H9 (cell line): ENCODE data around the gene PTPRN2. TPM values are rescaled to one million over a fixed set of nuclear protein-coding genes. Genes with fewer than 3 reads are reported as not detected.

Experiments
- DNase-seq: peaks from one replicate; pipeline ENCODE4 v3.0.0-alpha.2; 2017
- H2AFZ ChIP-seq: one replicate; pipeline ENCODE4 v1.6.1; 2013; ENCODE audit warnings: mild to moderate bottlenecking, low read length, control low read depth, moderate library complexity
- H2AK5ac ChIP-seq: 2 replicates; pipeline ENCODE4 v1.6.1; 2013; ENCODE audit warnings: low read length, control low read depth, mixed read lengths; ENCODE audit not compliant: insufficient read length
- H2BK120ac ChIP-seq: one replicate; pipeline ENCODE4 v1.6.1; 2013; ENCODE audit warnings: low read depth, mild to moderate bottlenecking, low read length, control low read depth, inconsistent platforms; ENCODE audit not compliant: poor library complexity, severe bottlenecking
- H2BK12ac ChIP-seq: 2 replicates; pipeline ENCODE4 v1.6.1; 2013; ENCODE audit warnings: low read length, control low read depth, mixed read lengths, low read depth; ENCODE audit not compliant: insufficient read length
- H2BK15ac ChIP-seq: 2 replicates; pipeline ENCODE4 v1.6.1; 2013; ENCODE audit warnings: low read depth, low read length, control low read depth
- H2BK20ac ChIP-seq: one replicate; pipeline ENCODE4 v1.6.1; 2013; ENCODE audit warnings: low read depth, mild to moderate bottlenecking, low read length, control low read depth, inconsistent platforms; ENCODE audit not compliant: poor library complexity, severe bottlenecking
- H2BK5ac ChIP-seq: 2 replicates; pipeline ENCODE4 v1.6.1; 2013; ENCODE audit warnings: low read length, control low read depth, mixed read lengths; ENCODE audit not compliant: insufficient read length
- H3K14ac ChIP-seq: 2 replicates; pipeline ENCODE4 v1.6.1; 2013; ENCODE audit warnings: low read length, control low read depth; ENCODE audit not compliant: insufficient read depth
- H3K18ac ChIP-seq: 2 replicates; pipeline ENCODE4 v1.6.1; 2013; ENCODE audit warnings: low read depth, mild to moderate bottlenecking, mixed read lengths, low read length, control low read depth; ENCODE audit not compliant: insufficient read length
- H3K23ac ChIP-seq: 2 replicates; pipeline ENCODE4 v1.6.1; 2013; ENCODE audit warnings: low read length, control low read depth, mixed read lengths, low read depth; ENCODE audit not compliant: insufficient read length
- H3K23me2 ChIP-seq: 2 replicates; pipeline ENCODE4 v1.6.1; 2013; ENCODE audit warnings: low read depth, mild to moderate bottlenecking, mixed read lengths, low read length, control low read depth; ENCODE audit not compliant: insufficient read length, poor library complexity, severe bottlenecking
- H3K27ac ChIP-seq: 2 replicates; pipeline ENCODE4 v1.5.1; 2013; ENCODE audit warnings: low read length, control low read depth, mixed read lengths, low read depth; ENCODE audit not compliant: insufficient read length
- H3K27me3 ChIP-seq: 2 replicates; pipeline ENCODE4 v1.6.1; 2013; ENCODE audit warnings: low read length, control low read depth, inconsistent platforms; ENCODE audit not compliant: insufficient read depth
- H3K4ac ChIP-seq: 2 replicates; pipeline ENCODE4 v1.6.1; 2013; ENCODE audit warnings: low read depth, mild to moderate bottlenecking, control low read depth, inconsistent platforms, low read length, moderate library complexity
- H3K4me1 ChIP-seq: 2 replicates; pipeline ENCODE4 v1.6.1; 2013; ENCODE audit warnings: low read length, control low read depth, inconsistent platforms; ENCODE audit not compliant: insufficient read depth
- H3K4me2 ChIP-seq: 2 replicates; pipeline ENCODE4 v1.6.1; 2013; ENCODE audit warnings: low read length, control low read depth, mixed read lengths; ENCODE audit not compliant: insufficient read length, insufficient read depth
- H3K56ac ChIP-seq: 2 replicates; pipeline ENCODE4 v1.6.1; 2013; ENCODE audit warnings: low read depth, mild to moderate bottlenecking, mixed read lengths, low read length, control low read depth; ENCODE audit not compliant: insufficient read length
- H3K79me1 ChIP-seq: 2 replicates; pipeline ENCODE4 v1.6.1; 2013; ENCODE audit warnings: low read depth, mild to moderate bottlenecking, moderate library complexity, low read length, control low read depth, inconsistent platforms; ENCODE audit not compliant: insufficient read depth, poor library complexity, severe bottlenecking
- H3K79me2 ChIP-seq: 2 replicates; pipeline ENCODE4 v1.6.1; 2013; ENCODE audit warnings: low read length, control low read depth, inconsistent platforms; ENCODE audit not compliant: insufficient read depth
- H3K9ac ChIP-seq: 2 replicates; pipeline ENCODE4 v1.6.1; 2013; ENCODE audit warnings: low read length, control low read depth, mixed read lengths; ENCODE audit not compliant: insufficient read length; ENCODE audit errors: extremely low read depth
- H3K9me3 ChIP-seq: one replicate; pipeline ENCODE4 v1.6.1; 2013; ENCODE audit warnings: low read depth, low read length, inconsistent platforms; ENCODE audit not compliant: control insufficient read depth
- H3T11ph ChIP-seq: one replicate; pipeline ENCODE4 v1.6.1; 2013; ENCODE audit warnings: mild to moderate bottlenecking, low read length, control low read depth, inconsistent platforms
- H4K20me1 ChIP-seq: one replicate; pipeline ENCODE4 v1.6.1; 2013; ENCODE audit not compliant: control insufficient read depth, insufficient read length, insufficient read depth
- H4K5ac ChIP-seq: 2 replicates; pipeline ENCODE4 v1.6.1; 2013; ENCODE audit warnings: low read depth, mild to moderate bottlenecking, mixed read lengths, low read length, control low read depth; ENCODE audit not compliant: insufficient read length
- H4K8ac ChIP-seq: replicated peaks from 2 replicates; pipeline ENCODE4 v1.6.1; 2013; ENCODE audit warnings: low read length, control low read depth, mixed read lengths, low read depth; ENCODE audit not compliant: insufficient read length
- H4K91ac ChIP-seq: 2 replicates; pipeline ENCODE4 v1.6.1; 2013; ENCODE audit warnings: low read depth, mild to moderate bottlenecking, moderate library complexity, mixed read lengths, low read length, control low read depth; ENCODE audit not compliant: insufficient read length
- H3K27ac Mint-ChIP-seq, 3 experiments: 2 replicates in 2 of 3; 3 replicates in 1 of 3; pipeline ENCODE4 v1.8.0; 2020 to 2021; ENCODE audit warnings: mixed read lengths in 3 of 3, mild to moderate bottlenecking in 1 of 3, moderate library complexity in 1 of 3
- H3K27me3 Mint-ChIP-seq: 2 replicates; pipeline ENCODE4 v1.8.0; 2021; ENCODE audit warnings: low read depth, mild to moderate bottlenecking, moderate library complexity, mixed read lengths
- H3K36me3 Mint-ChIP-seq, 3 experiments: 2 replicates in 2 of 3; 3 replicates in 1 of 3; pipeline ENCODE4 v1.8.0; 2020 to 2021; ENCODE audit warnings: low read depth in 3 of 3, mixed read lengths in 3 of 3; ENCODE audit not compliant: insufficient read depth in 1 of 3
- H3K4me1 Mint-ChIP-seq, 2 experiments: 2 replicates each; pipeline ENCODE4 v1.8.0; 2020; ENCODE audit warnings: mixed read lengths in 2 of 2
- H3K4me3 Mint-ChIP-seq, 2 experiments: 2 replicates in 1 of 2; 3 replicates in 1 of 2; pipeline ENCODE4 v1.8.0; 2020 to 2021; ENCODE audit warnings: mild to moderate bottlenecking in 2 of 2, mixed read lengths in 2 of 2, moderate library complexity in 1 of 2
- H3K9me3 Mint-ChIP-seq, 2 experiments: 2 replicates in 1 of 2; 3 replicates in 1 of 2; pipeline ENCODE4 v1.8.0; 2020; ENCODE audit warnings: mild to moderate bottlenecking in 2 of 2, mixed read lengths in 2 of 2, moderate library complexity in 1 of 2
- WGBS: extraction: QIAGEN DNeasy Blood & Tissue Kit; methylation state at CpG from one replicate; pipeline ENCODE4 v1.1.7; 2013; ENCODE audit warnings: missing lambda C conversion rate, low lambda C conversion rate, mixed read lengths; ENCODE audit not compliant: insufficient read length; ENCODE audit errors: extremely low coverage; 5-methylcytosine and 5-hydroxymethylcytosine counted together
- total RNA-seq: library from RNA; stranded (reverse); gene quantifications from 2 replicates; pipeline ENCODE4 v1.2.1, GENCODE V29; 2021
- TF ChIP-seq, protein P1 (sequence below): fragments of 200-600 bp; sonication (generic); conservative IDR thresholded peaks from 3 replicates; pipeline ENCODE4 v1.8.0; 2021; ENCODE audit warnings: antibody characterized with exemption, mild to moderate bottlenecking

The PTPRN2 gene
- total RNA-seq, 1 experiment from 2014 or later: 5.2 TPM

- no peak overlapping the region for H2BK12ac ChIP-seq
- WGBS: no CpG with 5 or more reads among the region's 10 CpGs
- no peak overlapping the region for H3K56ac ChIP-seq
- Mint-ChIP-seq H3K36me3 (no peaks in the 10 kb centered on the region), H3K27me3 (peaks cover 85% of the 10 kb centered on the region), H3K27ac (no peak overlapping the region), H3K4me1 (peaks cover 15 to 18% of the 10 kb centered on the region in 2 experiments), H3K4me3 (no peak overlapping the region), H3K9me3 (no peaks in the 10 kb centered on the region)
- no peak overlapping the region for H2BK20ac ChIP-seq
- H3K79me2 ChIP-seq: no peaks in the 10 kb centered on the region
- H3K23ac ChIP-seq: no peak overlapping the region
- H2BK120ac ChIP-seq: no peak overlapping the region
- H3K4me2 ChIP-seq: no peak overlapping the region
- H3K9ac ChIP-seq: no peak overlapping the region
- no peak overlapping the region for H3K4ac ChIP-seq
- TF ChIP-seq, protein P1, sequence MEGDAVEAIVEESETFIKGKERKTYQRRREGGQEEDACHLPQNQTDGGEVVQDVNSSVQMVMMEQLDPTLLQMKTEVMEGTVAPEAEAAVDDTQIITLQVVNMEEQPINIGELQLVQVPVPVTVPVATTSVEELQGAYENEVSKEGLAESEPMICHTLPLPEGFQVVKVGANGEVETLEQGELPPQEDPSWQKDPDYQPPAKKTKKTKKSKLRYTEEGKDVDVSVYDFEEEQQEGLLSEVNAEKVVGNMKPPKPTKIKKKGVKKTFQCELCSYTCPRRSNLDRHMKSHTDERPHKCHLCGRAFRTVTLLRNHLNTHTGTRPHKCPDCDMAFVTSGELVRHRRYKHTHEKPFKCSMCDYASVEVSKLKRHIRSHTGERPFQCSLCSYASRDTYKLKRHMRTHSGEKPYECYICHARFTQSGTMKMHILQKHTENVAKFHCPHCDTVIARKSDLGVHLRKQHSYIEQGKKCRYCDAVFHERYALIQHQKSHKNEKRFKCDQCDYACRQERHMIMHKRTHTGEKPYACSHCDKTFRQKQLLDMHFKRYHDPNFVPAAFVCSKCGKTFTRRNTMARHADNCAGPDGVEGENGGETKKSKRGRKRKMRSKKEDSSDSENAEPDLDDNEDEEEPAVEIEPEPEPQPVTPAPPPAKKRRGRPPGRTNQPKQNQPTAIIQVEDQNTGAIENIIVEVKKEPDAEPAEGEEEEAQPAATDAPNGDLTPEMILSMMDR: no peak
- H4K5ac ChIP-seq: no peak overlapping the region
- H3T11ph ChIP-seq: no peak overlapping the region
- no peak overlapping the region for H3K27ac ChIP-seq
- H3K4me1 ChIP-seq: no peaks in the 10 kb centered on the region
- H3K79me1 ChIP-seq: no peaks in the 10 kb centered on the region
- H3K27me3 ChIP-seq: no peaks in the 10 kb centered on the region
- H3K23me2 ChIP-seq: no peaks in the 10 kb centered on the region
- H4K20me1 ChIP-seq: no peaks in the 10 kb centered on the region
- H4K91ac ChIP-seq: no peak overlapping the region
- H4K8ac ChIP-seq: no peak overlapping the region
- H2AFZ ChIP-seq: no peak overlapping the region
- no peak overlapping the region for H2AK5ac ChIP-seq
- H3K18ac ChIP-seq: no peak overlapping the region
- no peak for DNase-seq
- H3K9me3 ChIP-seq: no peaks in the 10 kb centered on the region
- H2BK5ac ChIP-seq: no peak overlapping the region
- no peak overlapping the region for H2BK15ac ChIP-seq
- H3K14ac ChIP-seq: no peak overlapping the region
These were observed 1020.0 kb downstream of the PTPRN2 start for GRCh38 chr7:157567666-157568065.
